SK-N-SH (cell line): ENCODE data around the gene C3orf22. TPM values are rescaled to one million over a fixed set of nuclear protein-coding genes. Genes with fewer than 3 reads are reported as not detected.

Experiments used
- CTCF ChIA-PET: fragments of 300-600, 350-600 bp; formaldehyde crosslinking; extraction: SDS; loops from one replicate; lab custom pipeline; 2021; lab: Yijun Ruan, JAX
- POLR2A ChIA-PET: fragments of 350-600 bp; sonication (Branson Sonifier 250); formaldehyde crosslinking; extraction: SDS; loops from one replicate; lab custom pipeline; 2020; ENCODE audit warnings: antibody characterized with exemption, inconsistent platforms; lab: Yijun Ruan, JAX
- DNase-seq: peaks from one replicate; pipeline ENCODE4 v3.0.0; 2012
- H2AFZ ChIP-seq: fragments of 200-600 bp; sonication (generic); 2 replicates; pipeline ENCODE4 v1.8.1; 2016; ENCODE audit warnings: antibody characterized with exemption, mild to moderate bottlenecking, low read depth
- H3F3A ChIP-seq: fragments of 200-600 bp; sonication (generic); replicated peaks from 2 replicates; pipeline ENCODE3; 2016; ENCODE audit warnings: antibody characterized with exemption, mild to moderate bottlenecking; ENCODE audit not compliant: insufficient read depth
- H3K27ac ChIP-seq, 2 experiments: fragments of 200-500 bp in 1 of 2; fragments of 200-600 bp in 1 of 2; sonication (Bioruptor generic) in 1 of 2; sonication (generic), shearing (Covaris generic) in 1 of 2; 2 replicates each; pipeline versions ENCODE4 v1.5.1 to v1.6.1; 2014 to 2016; ENCODE audit warnings: low read depth in 2 of 2, inconsistent platforms in 1 of 2, low read length in 1 of 2, mild to moderate bottlenecking in 1 of 2, mixed read lengths in 1 of 2
- H3K27me3 ChIP-seq: fragments of 200-600 bp; sonication (generic), shearing (Covaris generic); 2 replicates; pipeline ENCODE4 v1.6.1; 2016; ENCODE audit warnings: mixed run types; ENCODE audit not compliant: insufficient read depth
- H3K36me3 ChIP-seq, 2 experiments: fragments of 200-500 bp in 1 of 2; fragments of 200-600 bp in 1 of 2; sonication (Bioruptor generic) in 1 of 2; sonication (generic) in 1 of 2; replicated peaks in 1 of 2; 2 replicates each; pipeline versions ENCODE3 to v1.5.1; 2014 to 2016; ENCODE audit warnings: low read length in 1 of 2, mild to moderate bottlenecking in 1 of 2; ENCODE audit not compliant: insufficient read depth in 2 of 2, control insufficient read depth in 1 of 2
- H3K4me1 ChIP-seq, 2 experiments: fragments of 200-500 bp in 1 of 2; fragments of 200-600 bp in 1 of 2; sonication (Bioruptor generic) in 1 of 2; sonication (generic), shearing (Covaris generic) in 1 of 2; 2 replicates each; pipeline versions ENCODE4 v1.5.1 to v1.6.1; 2014 to 2016; ENCODE audit warnings: low read depth in 1 of 2, low read length in 1 of 2, mixed run types in 1 of 2; ENCODE audit not compliant: insufficient read depth in 2 of 2, control insufficient read depth in 1 of 2
- H3K4me2 ChIP-seq: fragments of 200-600 bp; sonication (generic), shearing (Covaris generic); 2 replicates; pipeline ENCODE4 v1.6.1; 2017; ENCODE audit warnings: mixed run types
- H3K4me3 ChIP-seq, 2 experiments: fragments of 200-500 bp in 1 of 2; fragments of 200-600 bp in 1 of 2; sonication (Bioruptor generic) in 1 of 2; sonication (generic), shearing (Covaris generic) in 1 of 2; 2 replicates each; pipeline versions ENCODE4 v1.5.1 to v1.8.1; 2014 to 2016; ENCODE audit warnings: low read depth in 2 of 2, inconsistent platforms in 1 of 2, low read length in 1 of 2, mild to moderate bottlenecking in 1 of 2, mixed read lengths in 1 of 2, moderate library complexity in 1 of 2
- H3K79me2 ChIP-seq: fragments of 200-600 bp; sonication (generic); 2 replicates; pipeline ENCODE4 v1.8.1; 2017; ENCODE audit warnings: mild to moderate bottlenecking; ENCODE audit not compliant: insufficient read depth
- H3K9ac ChIP-seq: fragments of 200-600 bp; sonication (generic); 2 replicates; pipeline ENCODE4 v1.6.1; 2017; ENCODE audit warnings: mixed run types
- H3K9me2 ChIP-seq: fragments of 200-600 bp; sonication (generic); 2 replicates; pipeline ENCODE4 v1.6.1; 2017; ENCODE audit warnings: mixed run types
- H3K9me3 ChIP-seq: fragments of 200-600 bp; sonication (generic); 2 replicates; pipeline ENCODE4 v1.6.1; 2017; ENCODE audit warnings: mixed run types, mild to moderate bottlenecking, moderate library complexity
- H4K20me1 ChIP-seq: fragments of 200-600 bp; sonication (generic); 2 replicates; pipeline ENCODE4 v1.6.1; 2017; ENCODE audit warnings: mild to moderate bottlenecking, mixed run types; ENCODE audit not compliant: insufficient read depth
- EP300 ChIP-seq, 2 experiments: IDR thresholded peaks; 2 replicates each; pipeline versions ENCODE4 v1.4.0 to v1.6.1; 2012; ENCODE audit warnings: borderline replicate concordance in 1 of 2, low read depth in 1 of 2, low read length in 1 of 2
- MEF2A ChIP-seq: IDR thresholded peaks from 2 replicates; pipeline ENCODE4 v1.4.0; 2012; ENCODE audit warnings: low read depth, borderline replicate concordance
- NFIC ChIP-seq: IDR thresholded peaks from 2 replicates; pipeline ENCODE4 v1.4.0; 2012; ENCODE audit warnings: borderline replicate concordance
- NRF1 ChIP-seq: IDR thresholded peaks from 2 replicates; pipeline ENCODE4 v1.6.1; 2012; ENCODE audit warnings: low read depth, mild to moderate bottlenecking, low read length
- PBX3 ChIP-seq: IDR thresholded peaks from 2 replicates; pipeline ENCODE4; 2012
- REST ChIP-seq: IDR thresholded peaks from 2 replicates; pipeline ENCODE4 v1.6.1; 2012; ENCODE audit warnings: mild to moderate bottlenecking, low read depth, low read length, moderate library complexity
- SMC3 ChIP-seq: IDR thresholded peaks from 2 replicates; pipeline ENCODE4 v1.6.1; 2012; ENCODE audit warnings: low read depth, low read length, improper control_type of control experiment
- USF2 ChIP-seq: fragments of 150-350 bp; IDR thresholded peaks from 2 replicates; pipeline ENCODE4 v1.6.1; 2017; ENCODE audit warnings: antibody characterized with exemption, low read length, low read depth, borderline replicate concordance
- WGBS: methylation state at CpG from one replicate; pipeline ENCODE4 v1.1.6; 2017; ENCODE audit warnings: low lambda C conversion rate; 5-methylcytosine and 5-hydroxymethylcytosine counted together
- polyA plus RNA-seq, 3 experiments: library from polyadenylated mRNA; depleted of rRNA; stranded (reverse); fragments of >200 nt; gene quantifications; 2 replicates each; pipeline ENCODE4 v1.2.3, GENCODE V29; 2012

The C3orf22 gene
- polyA plus RNA-seq, 1 of the 3 experiments (the other 2 are of a cell fraction) = not detected

- Histone ChIP-seq H4K20me1 (no peaks in the 10 kb centered on the region), H3K36me3 (no peaks in the 10 kb centered on the region), H3K27me3 (no peaks in the 10 kb centered on the region), H3K9ac (no peak overlapping the region), H3K4me1 (peaks cover 0 to 37% of the 10 kb centered on the region in 2 experiments; a peak in 1 of 4 replicates), H3K9me3 (no peaks in the 10 kb centered on the region), H3K27ac (peak overlapping the region in 1 of 2 experiments; percentile 69; a peak in 2 of 4 replicates), H3K9me2 (no peaks in the 10 kb centered on the region), H3K79me2 (no peaks in the 10 kb centered on the region), H2AFZ (no peak overlapping the region), H3K4me3 (no peak overlapping the region), H3F3A (no peaks in the 10 kb centered on the region), H3K4me2 (no peak overlapping the region)
- TF ChIP-seq MEF2A = no peak
- no peak for TF ChIP-seq REST
- no peak for TF ChIP-seq USF2
- TF ChIP-seq SMC3 = no peak
- TF ChIP-seq PBX3 = no peak
- TF ChIP-seq NRF1 = no peak
- no peak for TF ChIP-seq EP300 (IDR thresholded peaks at IDR 0.05; ENCODE audit: borderline replicate concordance in 1 of 2, low read depth in 1 of 2, low read length in 1 of 2)
- ChIA-PET CTCF (interaction anchor here (0.8 to 1.8 kb wide), 2 partner anchors 85 to 1016 kb away, joined by 3 to 4 read pairs; no protein-coding TSS in a partner anchor), POLR2A (no interaction called here)
- 64% methylated on average over 4 of the region's 5 CpGs for WGBS
- DNase-seq = no peak
Measured at GRCh38 chr3:126528419-126528799, 30.3 kb downstream of the C3orf22 start.

GRCh38 chr3:126527455-126528211 lies 31.1 kb downstream of the C3orf22 start:
- ChIA-PET POLR2A (no interaction called here), CTCF (interaction anchor here (1.2 to 1.8 kb wide), 3 partner anchors 86 to 1016 kb away, joined by 3 to 4 read pairs (median 3); no protein-coding TSS in a partner anchor)
- H3K9ac ChIP-seq = no peak overlapping the region
- H3K4me3 ChIP-seq = no peak overlapping the region
- peaks cover 0 to 37% of the 10 kb centered on the region in 2 experiments; a peak in 1 of 4 replicates for H3K4me1 ChIP-seq
- WGBS = 80% methylated on average over 3 of the region's 6 CpGs
- no peaks in the 10 kb centered on the region for H3F3A ChIP-seq
- H3K36me3 ChIP-seq = no peaks in the 10 kb centered on the region
- no peak overlapping the region for H3K27ac ChIP-seq
- no peaks in the 10 kb centered on the region for H3K9me3 ChIP-seq
- no peaks in the 10 kb centered on the region; the same call in 1 of the 2 replicates for H3K27me3 ChIP-seq
- H2AFZ ChIP-seq = no peak overlapping the region
- H3K9me2 ChIP-seq = no peaks in the 10 kb centered on the region
- H4K20me1 ChIP-seq = no peaks in the 10 kb centered on the region
- TF ChIP-seq REST (no peak), NFIC (no peak), NRF1 (no peak)
- no peaks in the 10 kb centered on the region for H3K79me2 ChIP-seq
- no peak overlapping the region for H3K4me2 ChIP-seq
- DNase-seq = no peak
